SIG-M5 (cell line): Measurements from ENCODE around the gene CDS2.

Experiments
- DNase-seq: peaks from one replicate; lab custom pipeline; 2025; lab: John Stamatoyannopoulos, UW

Gene CDS2

DNA sequence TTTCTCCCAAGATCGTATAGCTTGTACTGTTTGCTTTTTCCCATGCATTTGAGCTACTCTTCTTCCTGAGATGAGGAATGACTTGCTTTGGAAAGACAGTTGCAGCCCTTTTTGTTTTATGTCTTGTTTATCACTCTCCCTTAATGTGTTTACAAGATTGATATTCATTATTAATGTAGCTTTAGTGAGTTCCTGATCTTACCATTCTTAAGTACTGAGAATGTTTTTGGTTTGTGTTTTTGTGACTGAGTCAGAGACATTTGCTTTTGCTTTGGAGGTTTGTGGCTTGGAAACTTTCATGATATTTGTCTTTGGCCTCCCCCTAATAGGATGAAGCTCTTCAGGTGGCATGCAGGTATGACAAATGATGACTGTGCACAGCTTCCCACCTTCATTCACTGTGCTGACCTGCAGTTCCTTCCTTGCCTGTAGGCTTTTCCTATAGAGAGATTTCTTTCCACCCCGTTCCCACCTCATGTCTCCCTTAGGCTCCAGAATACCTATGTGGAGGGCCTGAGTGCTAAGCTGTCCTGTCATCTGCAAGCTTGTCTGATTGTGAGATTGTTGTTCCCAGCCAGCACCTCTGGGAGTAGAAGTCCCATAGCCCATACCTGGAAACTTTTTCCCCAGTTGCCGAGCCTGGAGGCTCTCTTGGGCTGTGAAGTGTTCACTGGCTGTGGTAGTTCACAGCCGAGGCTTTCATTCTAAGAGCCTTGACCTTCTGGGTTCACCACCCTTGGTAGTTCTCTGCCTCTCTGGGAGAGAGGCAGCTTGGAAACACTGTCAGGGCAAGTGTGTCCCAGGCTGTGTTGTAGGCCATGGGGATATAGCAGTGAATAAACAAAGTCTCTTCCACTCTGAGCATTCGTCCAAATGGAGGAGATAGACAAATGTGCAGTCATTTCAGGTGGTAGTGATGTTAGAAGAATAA lies 27.1 kb downstream of the CDS2 start:
- no peak for DNase-seq

DNA sequence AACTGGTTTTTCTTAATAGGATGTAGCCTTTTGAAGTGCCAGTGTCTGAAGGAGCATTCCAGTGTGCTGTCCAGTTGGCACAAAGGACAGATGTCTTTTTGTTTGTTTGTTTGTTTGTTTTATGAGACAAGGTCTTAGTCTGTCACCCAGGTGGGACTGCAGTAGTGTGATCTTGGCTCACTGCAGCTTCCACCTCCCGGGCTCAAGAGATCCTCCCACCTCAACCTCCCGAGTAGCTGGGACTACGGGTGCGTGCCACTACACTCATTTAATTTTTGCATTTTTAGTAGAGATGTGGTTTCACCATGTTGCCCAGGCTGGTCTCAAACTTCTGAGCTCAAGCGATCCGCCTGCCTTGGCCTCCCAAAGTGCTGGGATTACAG lies 27.7 kb downstream of the CDS2 start:
- no peak for DNase-seq

DNA sequence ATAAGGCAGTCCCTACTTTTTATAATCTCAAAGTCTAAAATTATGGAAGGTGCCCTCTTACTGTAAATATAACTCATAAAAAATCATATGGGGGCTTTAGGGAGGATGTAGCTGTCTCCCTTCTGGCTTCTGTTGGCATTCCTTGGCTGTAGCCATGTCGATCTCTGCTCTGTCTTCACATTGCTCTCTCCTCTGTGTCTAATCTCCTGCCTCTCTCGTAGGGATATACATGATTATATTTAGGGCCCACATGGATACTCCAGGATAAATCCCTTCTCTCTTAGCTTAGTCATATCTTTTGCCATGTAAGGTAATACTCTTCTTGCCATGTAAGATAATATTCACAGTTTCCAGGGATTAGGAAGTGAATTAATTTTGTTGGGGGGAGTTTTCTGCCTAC lies 28.6 kb downstream of the CDS2 start:
- DNase-seq = no peak

DNA sequence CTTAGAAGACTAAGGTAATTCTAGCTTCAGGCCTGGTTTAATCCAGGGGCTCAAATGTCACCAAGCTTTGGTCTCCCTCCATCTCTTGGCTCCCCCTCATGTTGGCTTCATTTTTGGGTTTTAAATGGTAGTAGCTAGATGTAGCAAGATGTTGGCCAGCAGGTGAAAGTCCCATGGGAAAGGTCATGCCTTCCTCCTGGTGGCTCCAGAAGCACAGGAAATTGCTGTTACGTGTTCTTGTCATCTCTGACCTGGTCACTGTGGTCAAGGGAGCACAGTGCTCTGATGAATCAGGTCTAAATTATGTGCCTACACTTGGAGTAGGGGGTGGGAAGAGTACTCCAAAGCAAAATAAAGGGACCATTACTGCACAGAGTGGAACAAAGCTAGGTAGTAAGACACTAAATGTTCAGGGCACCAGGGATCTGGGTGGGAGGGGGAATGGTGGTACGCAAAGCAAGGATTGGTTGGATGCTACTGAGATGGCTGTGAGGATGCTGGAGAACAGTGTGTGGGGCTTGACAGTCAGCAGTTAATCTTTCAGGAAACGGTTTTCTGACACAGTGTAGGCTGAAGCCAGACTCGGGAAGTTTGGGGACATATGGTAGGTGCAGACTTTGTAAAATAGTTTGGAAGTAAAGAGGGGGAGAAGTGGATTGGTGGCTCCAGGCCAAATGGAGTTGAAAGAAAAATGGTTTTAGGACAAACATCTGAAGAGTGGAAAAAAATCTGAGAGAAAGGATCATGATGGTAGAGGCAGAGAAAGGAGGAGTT lies 30.1 kb downstream of the CDS2 start:
- no peak for DNase-seq

DNA sequence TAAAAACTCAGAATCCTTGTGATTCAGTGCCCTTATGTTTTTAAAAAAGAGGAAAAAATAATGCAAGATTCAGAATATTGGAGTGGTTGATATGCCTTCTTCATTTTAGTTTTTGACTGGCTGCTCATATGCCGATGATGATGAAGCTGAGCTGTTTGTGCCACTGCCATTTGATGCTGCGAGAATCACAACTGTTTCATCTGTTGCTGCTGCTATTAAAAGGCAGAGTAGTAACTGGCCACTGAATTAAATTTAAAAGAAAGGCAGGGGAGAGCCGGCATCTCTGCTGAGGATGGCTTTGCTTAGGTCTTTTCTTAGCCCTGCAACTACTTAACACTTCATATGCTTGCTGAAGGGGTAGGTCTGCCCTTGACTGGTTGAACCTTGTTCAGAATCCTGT lies 33.1 kb downstream of the CDS2 start:
- no peak for DNase-seq

DNA sequence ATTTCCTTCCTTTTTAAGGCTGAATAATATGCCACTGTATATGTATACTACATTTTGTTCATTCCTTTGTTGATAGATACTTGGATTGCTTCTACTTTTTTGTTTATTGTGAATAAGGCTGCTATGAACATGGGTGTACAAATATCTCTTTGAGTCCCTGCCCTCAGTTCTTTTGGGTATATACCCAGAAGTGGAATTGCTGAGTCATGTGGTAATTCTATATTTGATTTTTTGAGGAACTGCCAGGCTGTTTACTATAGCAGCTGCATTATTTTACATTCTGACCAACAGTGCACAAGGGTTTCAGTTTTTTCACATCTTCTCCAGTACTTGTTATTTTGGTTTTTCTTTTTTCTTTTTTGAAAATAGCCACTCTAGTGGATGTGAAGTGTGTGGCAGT lies 34.1 kb downstream of the CDS2 start:
- DNase-seq = no peak

DNA sequence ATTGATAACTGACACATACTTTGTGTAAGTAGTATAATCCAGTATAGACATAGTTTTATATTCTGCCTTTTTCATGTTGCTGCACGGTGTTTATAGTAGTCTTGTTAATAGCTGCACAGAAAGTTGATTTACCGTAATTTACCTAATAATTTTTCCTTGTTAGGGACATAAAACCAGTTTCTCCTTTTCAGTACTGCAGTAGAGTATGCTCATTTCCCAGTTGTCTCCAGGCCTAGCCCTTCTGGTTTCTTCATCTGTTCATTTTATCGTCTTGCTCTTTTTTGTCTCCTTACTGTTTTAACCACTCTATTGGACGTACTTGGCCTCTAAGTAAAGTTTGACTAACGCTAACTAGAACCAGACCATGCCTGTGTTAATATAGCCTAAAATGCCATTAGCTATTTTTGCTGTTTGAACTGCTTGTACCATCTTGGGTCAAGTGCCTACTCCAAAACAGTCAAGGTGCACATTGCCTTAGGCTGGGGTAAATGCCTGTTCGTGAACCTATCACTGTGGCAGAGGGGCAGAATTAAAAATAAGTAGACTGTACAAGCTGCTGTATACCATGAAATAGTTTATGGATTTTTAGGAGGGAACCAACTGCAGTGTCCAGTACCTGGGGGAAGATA lies 34.8 kb downstream of the CDS2 start:
- no peak for DNase-seq

DNA sequence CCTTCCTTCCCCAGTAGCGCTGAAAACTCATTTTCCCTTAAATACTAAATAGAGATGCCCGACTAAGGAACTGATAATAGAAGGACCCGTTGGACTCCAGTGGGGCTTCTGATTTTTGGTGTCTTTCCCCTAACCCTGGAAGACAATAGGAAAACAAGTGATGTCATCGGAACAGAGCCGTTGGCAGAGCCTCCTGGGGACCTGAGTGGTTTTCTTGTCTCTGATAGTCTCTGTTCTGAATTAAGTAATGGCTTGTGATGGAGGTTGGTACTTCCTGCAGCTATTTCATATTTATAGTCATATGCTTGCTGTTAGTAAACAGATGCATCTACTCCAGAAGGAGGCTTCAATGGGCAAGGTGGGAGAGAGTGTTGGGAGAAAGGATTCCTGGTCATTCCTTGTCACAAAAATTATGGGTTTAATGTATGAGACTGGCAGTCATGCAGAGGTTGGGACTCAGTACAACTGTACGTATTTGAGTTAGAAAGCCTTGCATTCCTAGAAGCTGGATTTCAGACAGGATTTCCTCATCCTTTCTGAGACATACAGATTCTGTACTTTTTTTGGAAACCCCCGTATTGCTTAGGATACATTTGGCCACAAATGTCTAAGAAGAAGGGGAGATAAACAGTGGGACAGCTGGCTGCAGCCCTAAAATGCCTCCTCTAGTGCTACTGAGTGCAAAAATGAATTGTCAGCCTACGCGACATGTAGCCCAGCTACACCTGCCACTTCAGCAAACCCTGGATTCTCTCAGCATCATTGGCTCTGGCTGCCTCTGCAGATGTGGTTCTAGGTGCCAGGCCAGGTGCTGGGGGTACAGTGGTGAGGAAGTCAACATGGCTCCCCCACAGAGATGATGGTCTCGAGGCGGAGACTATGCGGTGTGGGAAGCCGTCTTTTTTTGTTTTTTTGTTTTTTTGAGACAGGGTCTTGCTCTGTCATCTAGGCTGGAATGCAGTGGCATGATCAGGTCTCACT lies 38.1 kb downstream of the CDS2 start:
- no peak for DNase-seq

DNA sequence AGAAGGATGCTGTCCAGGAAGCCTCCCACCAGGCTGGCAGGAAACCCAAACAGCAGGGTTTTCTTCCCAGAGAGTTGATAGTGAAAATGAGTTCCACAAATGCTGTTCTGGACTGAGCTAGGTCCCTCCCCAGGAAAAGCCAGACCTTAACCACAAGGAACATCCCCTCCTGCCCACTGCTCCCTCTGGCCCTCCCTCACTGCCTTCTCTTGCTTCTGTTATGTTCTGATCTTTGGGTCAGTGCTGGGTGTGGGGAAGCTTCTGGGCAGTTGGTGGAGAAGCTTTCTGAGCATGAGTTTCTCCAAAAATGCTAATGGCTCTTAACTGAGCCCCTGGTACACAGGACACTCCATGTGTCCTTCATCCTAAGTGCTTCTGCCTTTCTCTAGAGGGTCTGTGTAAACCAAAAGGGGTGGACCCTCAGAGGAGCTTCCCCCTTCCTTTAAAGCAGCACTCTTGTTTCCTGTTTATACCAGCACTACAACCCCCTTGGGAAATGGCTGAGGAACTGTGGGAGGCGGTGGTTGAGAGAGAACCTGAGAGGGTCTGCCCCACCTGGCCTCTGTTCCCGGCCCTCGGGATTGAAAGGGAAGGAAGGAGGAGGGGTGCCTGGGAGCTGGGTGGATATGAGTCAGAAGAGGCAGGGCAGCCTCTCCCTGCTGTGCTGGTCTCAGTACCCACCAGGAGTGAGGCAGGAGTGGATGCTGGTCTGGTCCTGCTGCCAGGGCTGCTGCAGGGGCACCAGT lies 42.0 kb downstream of the CDS2 start:
- DNase-seq = no peak

DNA sequence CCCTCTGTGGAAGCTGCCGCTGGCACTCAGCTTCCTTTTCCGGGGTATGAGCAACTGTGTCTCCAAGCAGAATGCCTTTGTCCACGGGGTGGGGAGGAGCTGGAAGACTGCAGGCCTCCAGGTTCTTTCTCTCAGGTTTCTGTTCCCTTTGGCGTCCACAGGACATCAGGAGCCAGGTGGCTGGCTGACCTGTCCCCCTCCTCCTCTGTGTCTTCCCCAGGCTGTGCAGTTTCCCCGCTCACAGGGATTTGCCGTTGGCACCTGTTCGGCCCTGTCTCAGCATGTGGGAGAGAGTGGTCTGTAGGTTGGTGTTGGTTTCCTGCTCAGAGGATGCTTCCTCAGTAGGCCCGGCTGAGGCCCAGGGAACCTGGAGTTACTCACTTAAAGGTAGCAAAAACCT lies 43.5 kb downstream of the CDS2 start:
- DNase-seq = no peak

DNA sequence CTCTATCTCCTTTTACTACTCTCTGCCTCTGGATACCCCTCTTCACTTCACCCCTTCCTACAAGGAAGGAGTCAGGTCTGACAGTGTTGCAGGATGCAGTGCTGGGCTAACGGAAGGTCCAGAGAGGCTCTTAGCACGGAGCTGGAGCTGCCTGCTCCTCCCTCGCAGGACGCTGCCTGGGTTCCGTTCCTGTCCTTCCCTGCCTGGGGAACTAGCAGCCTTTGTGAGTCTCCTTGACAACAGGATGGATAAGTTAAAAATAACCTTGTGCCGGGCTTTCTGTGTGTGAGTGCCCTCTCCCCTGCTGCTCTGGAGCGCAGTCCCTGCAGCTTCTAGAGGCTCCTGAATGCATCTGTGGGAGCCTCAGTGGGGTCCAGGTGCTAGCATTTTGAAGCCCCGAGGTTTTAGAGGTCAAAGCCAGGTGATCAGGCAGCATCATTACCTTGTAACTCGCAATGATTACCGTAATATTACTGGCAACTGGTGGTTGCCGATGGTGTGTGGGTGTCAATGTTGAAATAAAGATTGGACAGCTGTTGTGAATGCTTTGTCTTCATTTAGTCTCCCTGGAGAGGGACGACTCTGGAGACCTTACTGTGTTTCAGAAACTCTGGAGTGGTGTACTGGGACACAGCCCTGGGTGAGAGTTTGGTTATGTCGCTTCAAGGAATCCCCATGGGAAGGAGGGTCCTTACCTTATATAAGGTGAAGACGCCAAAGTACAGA lies 44.4 kb downstream of the CDS2 start:
- DNase-seq = no peak

DNA sequence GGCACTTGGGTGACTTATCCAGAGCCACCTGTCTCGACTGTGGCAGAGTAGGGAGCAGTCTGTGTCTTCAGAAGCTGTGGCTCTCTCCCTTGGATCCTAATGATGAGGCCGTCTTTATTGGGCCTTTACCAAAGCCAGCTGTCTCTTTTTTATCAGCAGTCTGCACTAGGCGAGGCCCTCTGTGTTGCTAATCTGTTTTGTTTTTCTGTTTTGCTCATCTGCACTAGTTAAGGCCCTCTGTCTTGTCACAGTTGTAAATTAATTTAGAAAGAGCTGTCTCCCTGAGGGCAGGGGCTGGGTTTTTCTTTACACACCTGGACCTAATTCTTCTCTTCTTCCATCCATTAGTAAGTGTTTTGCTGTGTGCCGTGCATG lies 45.0 kb downstream of the CDS2 start:
- DNase-seq = no peak

DNA sequence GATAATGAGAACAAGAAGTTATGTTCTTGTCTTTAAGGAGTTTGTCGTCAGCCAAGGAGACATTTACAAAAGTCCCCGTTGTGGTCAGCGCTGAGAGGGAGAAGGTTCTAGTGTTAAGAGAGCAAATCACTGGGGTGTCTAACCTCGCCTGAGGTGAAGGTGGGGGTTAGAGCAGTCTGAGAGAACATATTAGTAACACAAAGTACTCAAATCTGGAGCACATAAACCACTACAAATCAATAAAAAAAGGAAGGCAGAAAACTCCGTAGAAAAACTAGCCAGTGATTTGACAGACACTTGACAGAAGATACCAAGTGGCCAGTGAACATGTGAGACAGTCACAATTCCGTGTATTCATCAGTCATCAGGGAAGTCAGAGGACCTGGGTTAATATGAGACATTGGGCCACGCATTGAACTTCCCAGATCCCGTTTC lies 45.4 kb downstream of the CDS2 start:
- no peak for DNase-seq

DNA sequence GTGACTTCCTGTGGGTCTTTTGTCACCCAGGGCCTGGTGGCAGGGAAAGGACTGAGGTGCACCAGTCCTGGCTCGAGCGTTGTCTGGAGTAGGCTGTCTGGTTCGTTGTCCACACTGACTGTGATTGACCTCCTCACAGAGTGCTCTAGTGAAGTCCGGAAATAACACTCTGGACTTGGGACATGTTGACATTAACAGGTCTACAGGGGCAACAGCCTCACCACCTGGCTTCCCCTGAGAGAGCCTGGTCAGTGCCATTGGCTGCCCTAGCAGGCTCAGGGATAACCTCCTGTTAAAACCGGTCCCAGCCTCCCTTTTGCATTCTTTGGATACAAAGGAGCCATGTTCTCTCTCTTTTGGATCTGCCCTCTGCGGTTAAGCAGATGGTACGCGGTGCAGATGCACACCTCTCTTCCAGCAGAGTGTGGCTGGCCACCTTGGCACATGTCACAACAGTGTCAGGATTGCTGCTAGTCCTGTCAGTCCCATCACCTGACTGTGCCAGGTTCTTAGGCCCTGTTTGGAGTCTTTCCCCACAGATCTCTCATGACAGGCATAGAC lies 46.2 kb downstream of the CDS2 start:
- no peak for DNase-seq

DNA sequence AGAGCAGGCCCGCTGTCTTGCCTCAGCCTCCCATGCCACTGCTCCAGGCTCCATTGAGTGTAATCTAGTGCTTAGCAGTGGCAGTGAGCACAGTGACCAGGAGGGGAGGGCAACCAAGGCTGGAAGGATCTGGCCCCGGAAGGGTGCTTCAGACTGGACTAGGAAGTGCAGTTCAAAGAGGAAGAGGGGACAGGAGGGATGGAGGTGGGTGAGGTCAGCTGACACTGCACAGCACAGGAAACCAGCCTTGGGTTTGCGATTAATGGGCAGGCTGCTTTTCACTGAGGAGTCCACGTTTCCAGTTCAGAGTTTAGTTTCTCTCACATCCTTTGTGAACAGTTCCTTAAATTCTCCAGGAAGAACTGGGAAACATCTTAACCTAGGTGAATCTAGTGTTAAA lies 46.9 kb downstream of the CDS2 start:
- DNase-seq = no peak

DNA sequence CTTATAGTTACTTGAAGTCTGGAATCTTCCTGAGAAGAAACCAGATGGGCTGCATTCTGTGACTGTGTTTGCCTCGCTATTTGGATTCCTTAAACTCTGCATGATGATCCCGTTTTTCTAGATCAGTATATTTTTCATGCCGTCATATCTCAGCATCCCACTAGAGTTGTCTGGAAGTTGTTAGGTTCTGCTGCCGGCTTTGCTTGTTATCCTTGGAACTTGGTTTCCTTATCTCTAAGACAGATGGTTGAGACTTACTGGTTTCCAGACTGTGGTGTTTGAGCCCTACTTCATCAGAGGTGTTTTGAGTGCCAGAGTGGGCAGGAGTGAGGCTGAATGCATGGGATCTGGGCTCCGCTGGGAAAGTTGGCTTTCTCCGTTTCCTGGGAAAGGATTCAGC lies 50.3 kb downstream of the CDS2 start:
- DNase-seq = no peak

DNA sequence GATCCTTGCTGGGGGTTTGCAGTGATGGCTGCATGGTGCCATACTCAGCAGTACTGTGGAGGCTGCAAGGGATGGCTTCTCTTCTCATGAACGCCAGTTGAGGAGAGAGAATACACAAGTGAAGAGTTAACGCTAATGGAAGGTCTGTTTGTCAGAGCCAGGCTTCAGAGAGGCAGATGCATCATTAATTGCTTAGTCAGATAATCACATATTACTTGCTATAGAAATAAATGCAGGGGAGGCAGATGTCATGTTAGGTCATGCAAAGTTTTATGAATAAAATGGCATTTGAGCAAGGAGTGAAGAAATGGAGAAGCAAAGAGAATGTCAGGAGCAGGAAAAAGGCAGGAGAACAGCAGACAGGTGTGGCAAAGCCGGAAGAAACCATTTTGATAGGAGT lies 51.2 kb downstream of the CDS2 start:
- no peak for DNase-seq

DNA sequence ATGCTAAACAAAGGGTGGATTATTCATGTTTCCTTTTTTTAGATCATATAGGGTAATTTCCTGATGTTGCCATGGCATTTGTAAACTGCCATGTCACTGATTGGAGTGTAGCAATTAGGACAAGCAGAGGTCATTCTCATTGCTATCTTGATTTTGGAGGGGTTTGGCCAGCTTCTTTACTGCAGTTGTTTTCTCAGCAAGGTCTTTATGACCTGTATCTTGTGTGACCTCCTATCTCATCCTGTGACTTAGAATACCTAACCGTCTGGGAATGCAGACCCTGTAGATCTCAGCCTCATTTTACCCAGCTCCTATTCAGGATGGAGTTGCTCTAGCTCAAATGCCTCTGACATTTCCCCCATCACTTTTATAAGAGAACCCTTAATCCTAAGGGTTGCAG lies 53.6 kb downstream of the CDS2 start:
- no peak for DNase-seq

DNA sequence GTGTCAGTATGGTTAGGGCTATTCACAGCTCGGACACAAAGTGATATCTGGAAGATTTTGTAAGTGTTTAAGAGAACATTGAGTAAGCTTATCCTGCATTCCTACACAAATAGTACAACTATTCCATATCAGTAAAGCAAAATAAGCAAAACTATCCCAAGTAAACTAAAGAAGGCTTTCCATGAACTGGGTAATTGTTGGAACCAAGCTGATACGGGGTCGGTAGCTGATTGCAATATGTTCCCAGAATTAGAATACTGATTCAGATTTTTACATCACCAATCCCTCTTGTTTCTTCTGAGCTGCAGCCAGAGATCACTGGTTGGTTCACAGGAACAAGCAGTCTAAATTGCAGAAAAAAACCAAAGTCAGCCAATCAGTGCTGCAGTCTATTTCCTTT lies 54.1 kb downstream of the CDS2 start:
- DNase-seq = no peak

DNA sequence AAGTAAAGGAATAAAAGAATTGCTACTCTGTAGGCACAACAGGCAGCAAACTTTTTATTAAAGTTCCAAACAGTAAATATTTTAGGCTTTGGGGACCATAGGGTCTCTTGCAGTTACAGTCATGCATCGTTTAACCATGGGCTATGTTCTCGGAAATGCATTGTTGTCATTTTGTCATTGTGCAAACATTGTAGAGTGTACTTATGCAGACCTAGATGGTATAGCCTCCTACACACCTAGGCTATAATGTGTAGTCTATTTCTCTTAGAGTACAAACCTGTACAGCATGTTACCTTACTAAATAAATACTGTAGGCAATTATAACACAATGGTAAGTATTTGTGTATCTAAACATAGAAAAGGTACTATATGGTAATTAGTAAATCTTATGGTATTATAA lies 54.7 kb downstream of the CDS2 start:
- no peak for DNase-seq
